ENCODE measurements around the gene KYNU. TPM values are rescaled to one million over a fixed set of nuclear protein-coding genes. Genes with fewer than 3 reads are reported as not detected.
"Not testable (repeated sequence)": the region's sequence is repeated elsewhere in the genome, so short reads cannot be mapped to it uniquely, and the experiment has no call there.

KYNU gene
- polyA plus RNA-seq, 1 donor from 2014 or later, result 59.5 TPM

DNA sequence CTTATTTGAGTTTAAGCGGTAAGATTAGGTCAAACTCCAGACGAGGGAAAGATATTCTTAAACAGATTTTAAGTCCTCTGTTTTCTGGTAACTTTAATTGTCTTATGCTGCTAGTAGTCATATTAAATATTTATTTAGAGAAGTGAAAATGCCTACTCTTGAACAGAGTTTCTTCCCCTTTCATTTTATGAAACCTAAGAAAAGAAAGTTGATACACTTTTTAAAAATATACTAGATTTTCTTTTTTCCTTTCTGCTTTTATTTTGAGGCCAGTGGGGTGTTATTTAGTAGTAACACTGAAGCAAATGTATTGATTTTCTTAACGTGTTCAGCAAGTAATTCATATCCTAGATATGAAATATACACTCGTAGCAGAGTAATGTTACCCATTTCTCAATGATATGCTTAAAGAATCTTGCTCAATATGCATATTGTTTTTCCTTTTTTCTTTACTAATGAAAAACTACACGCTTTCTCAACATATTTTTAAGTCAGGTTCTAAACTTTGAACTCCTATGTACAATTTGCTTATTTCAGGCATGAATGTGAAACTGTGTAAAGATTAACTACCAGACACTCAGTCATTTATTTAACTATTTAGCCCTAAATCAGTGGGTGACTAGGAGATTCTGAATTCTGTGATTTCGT is 691 bp downstream of the KYNU start:
- H3K36me3 Mint-ChIP-seq, result peaks cover 16% of the 10 kb centered on the region
- no peaks in the 10 kb centered on the region for H3K9me3 Mint-ChIP-seq
- no peaks in the 10 kb centered on the region for H3K27me3 Mint-ChIP-seq
- peak overlapping the region; percentile 89 to 98 (median 97) for H3K27ac Mint-ChIP-seq
- H3K4me3 Mint-ChIP-seq, result peak overlapping the region; percentile 90 to 97 (median 94)
- peaks cover 48 to 68% (median 61%) of the 10 kb centered on the region in 3 donors for H3K4me1 Mint-ChIP-seq

DNA sequence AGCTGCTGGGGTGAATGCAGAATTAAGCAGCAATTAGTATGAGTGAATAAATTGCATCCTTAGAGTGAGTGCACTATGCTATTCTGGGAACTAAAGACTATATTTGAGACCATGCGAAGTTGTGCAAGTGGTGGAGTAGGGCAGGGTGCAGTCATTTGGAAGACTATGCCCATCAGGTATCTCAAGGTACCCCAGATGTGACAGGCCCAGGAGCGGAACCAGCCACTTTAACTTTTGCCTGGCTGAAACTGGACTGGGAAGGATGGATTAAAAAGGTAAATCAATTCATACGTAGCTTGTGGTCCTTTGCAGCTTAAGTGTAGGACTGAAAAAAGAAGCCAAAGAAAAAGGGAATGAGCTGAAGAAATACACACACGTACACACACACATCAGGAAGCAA is 1.7 kb downstream of the KYNU start:
- Mint-ChIP-seq H3K4me3 (peak overlapping the region; percentile 78 to 98 (median 90)), H3K9me3 (no peaks in the 10 kb centered on the region), H3K27ac (peak overlapping the region; percentile 32 to 89 (median 63)), H3K4me1 (peaks cover 45 to 66% (median 57%) of the 10 kb centered on the region in 3 donors), H3K27me3 (no peaks in the 10 kb centered on the region), H3K36me3 (peaks cover 20% of the 10 kb centered on the region)

DNA sequence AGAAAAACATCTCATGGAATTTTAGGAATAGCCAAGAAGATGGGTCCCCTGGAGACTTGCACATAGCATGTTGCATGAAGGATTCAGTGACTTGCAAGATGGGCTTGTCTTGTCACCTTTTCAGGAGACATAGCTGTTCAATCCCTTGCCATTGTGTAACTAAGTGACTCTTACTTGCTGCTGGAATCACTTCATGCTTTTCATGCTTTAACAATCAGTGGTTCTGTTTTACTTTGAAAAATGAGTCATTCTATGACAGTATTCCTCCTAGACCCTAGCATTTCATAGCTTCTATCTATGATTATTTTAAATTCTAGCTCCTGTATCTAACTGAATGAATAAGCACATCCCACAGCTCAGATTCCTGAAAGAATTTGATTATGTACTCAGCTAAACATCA is 2.8 kb downstream of the KYNU start:
- no peaks in the 10 kb centered on the region for H3K9me3 Mint-ChIP-seq
- H3K4me3 Mint-ChIP-seq, result peak overlapping the region; percentile 78 to 98 (median 90)
- peaks cover 44 to 59% (median 53%) of the 10 kb centered on the region in 3 donors for H3K4me1 Mint-ChIP-seq
- H3K27ac Mint-ChIP-seq, result peak overlapping the region in 2 of 3 donors; percentile 55 to 63
- H3K27me3 Mint-ChIP-seq, result no peaks in the 10 kb centered on the region
- H3K36me3 Mint-ChIP-seq, result peaks cover 20% of the 10 kb centered on the region

DNA sequence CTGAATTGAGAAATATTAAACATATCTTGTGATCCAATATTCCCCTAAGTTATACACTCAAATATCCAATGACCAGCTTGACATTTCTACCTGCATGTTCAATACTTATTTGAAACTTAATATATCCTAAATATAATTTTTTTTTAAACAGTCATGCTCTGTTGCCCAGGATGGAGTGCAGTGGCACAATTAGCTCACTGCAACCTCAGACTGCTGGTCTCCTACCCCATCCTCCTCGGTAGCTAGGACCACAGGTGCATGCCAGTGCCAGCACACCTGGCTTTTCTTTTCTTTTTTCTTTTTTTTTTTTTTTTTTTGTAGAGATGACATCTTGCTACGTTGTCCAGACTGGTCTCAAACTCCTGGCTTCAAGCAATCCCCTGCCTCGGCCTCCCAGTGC is 4.2 kb downstream of the KYNU start:
- H3K4me1 Mint-ChIP-seq, result peaks cover 44 to 58% (median 46%) of the 10 kb centered on the region in 3 donors

DNA sequence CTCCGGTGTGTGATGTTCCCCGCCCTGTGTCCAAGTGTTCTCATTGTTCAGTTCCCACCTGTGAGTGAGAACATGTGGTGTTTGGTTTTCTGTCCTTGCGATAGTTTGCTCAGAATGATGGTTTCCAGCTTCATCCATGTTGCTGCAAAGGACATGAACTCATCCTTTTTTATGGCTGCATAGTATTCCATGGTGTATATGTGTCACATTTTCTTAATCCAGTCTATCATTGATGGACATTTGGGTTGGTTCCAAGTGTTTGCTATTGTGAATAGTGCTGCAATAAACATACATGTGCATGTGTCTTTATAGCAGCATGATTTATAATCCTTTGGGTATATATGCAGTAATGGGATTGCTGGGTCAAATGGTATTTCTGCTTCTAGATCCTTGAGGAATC is 5.0 kb downstream of the KYNU start:
- H3K4me1 Mint-ChIP-seq, result peaks cover 39 to 52% (median 41%) of the 10 kb centered on the region in 3 donors
- H3K4me3 Mint-ChIP-seq, result peak overlapping the region in 1 of 4 donors; percentile 68

More for the DNA sequence above, 4.2 kb downstream of the KYNU start:
- H3K9me3 Mint-ChIP-seq, result no peaks in the 10 kb centered on the region
- peaks cover 24% of the 10 kb centered on the region for H3K36me3 Mint-ChIP-seq
- H3K27me3 Mint-ChIP-seq, result no peaks in the 10 kb centered on the region
- peak overlapping the region; percentile 2 to 66 (median 55) for H3K27ac Mint-ChIP-seq
- H3K4me3 Mint-ChIP-seq, result peak overlapping the region in 3 of 4 donors; percentile 13 to 94 (median 70)

DNA sequence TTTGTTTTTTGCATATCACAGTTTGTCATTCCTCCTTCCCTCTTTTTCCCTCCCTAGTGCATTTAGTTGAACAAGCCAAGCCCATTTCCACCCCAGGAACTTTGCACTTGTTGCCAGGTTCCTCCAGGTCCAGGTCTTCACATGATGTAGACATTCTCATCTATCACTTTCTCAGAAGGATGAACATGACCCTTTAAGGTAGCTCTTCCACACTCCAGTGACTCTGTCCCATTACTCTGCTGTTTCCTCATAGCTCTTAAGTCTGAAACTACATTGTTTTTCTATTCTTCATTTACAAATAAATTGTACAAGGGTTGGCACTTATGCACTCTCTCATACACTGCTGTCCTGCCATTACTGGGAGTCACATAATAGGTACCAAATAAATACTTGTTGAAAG is 6.1 kb downstream of the KYNU start:
- H3K9me3 Mint-ChIP-seq, result no peaks in the 10 kb centered on the region
- H3K4me1 Mint-ChIP-seq, result peaks cover 41 to 54% (median 45%) of the 10 kb centered on the region in 3 donors
- H3K27ac Mint-ChIP-seq, result peak overlapping the region in 2 of 3 donors; percentile 6 to 68
- H3K4me3 Mint-ChIP-seq, result peak overlapping the region in 3 of 4 donors; percentile 39 to 58 (median 54)
- H3K27me3 Mint-ChIP-seq, result no peaks in the 10 kb centered on the region
- H3K36me3 Mint-ChIP-seq, result peaks cover 27% of the 10 kb centered on the region

More for the DNA sequence above, 5.0 kb downstream of the KYNU start:
- H3K9me3 Mint-ChIP-seq, H3K27me3 Mint-ChIP-seq: not testable (repeated sequence)
- Mint-ChIP-seq H3K27ac (peak overlapping the region in 1 of 3 donors; percentile 66), H3K36me3 (peaks cover 25% of the 10 kb centered on the region)

- peak overlapping the region in 1 of 3 donors; percentile 90 for H3K27ac Mint-ChIP-seq
- H3K36me3 Mint-ChIP-seq, result peaks cover 30% of the 10 kb centered on the region
- H3K9me3 Mint-ChIP-seq, result no peaks in the 10 kb centered on the region
- peaks cover 41 to 51% (median 48%) of the 10 kb centered on the region in 3 donors for H3K4me1 Mint-ChIP-seq
- H3K27me3 Mint-ChIP-seq, result no peaks in the 10 kb centered on the region
- no peak overlapping the region for H3K4me3 Mint-ChIP-seq
Observed at GRCh38 chr2:142885543-142885942, 8.1 kb downstream of the KYNU start.

- Mint-ChIP-seq H3K36me3 (peaks cover 23% of the 10 kb centered on the region), H3K27me3 (no peaks in the 10 kb centered on the region), H3K4me1 (peaks cover 39 to 63% (median 55%) of the 10 kb centered on the region in 3 donors), H3K4me3 (peak overlapping the region; percentile 5 to 78 (median 40)), H3K27ac (peak overlapping the region; percentile 92 to 98 (median 96)), H3K9me3 (no peaks in the 10 kb centered on the region)
Observed at GRCh38 chr2:142892715-142893114, 15.3 kb downstream of the KYNU start.

GRCh38 chr2:142893241-142893640 is 15.8 kb downstream of the KYNU start:
- H3K9me3 Mint-ChIP-seq, result no peaks in the 10 kb centered on the region
- peak overlapping the region; percentile 5 to 78 (median 40) for H3K4me3 Mint-ChIP-seq
- no peaks in the 10 kb centered on the region for H3K27me3 Mint-ChIP-seq
- peaks cover 39 to 68% (median 60%) of the 10 kb centered on the region in 3 donors for H3K4me1 Mint-ChIP-seq
- H3K27ac Mint-ChIP-seq, result peak overlapping the region; percentile 92 to 98 (median 96)
- peaks cover 24% of the 10 kb centered on the region for H3K36me3 Mint-ChIP-seq

- Mint-ChIP-seq H3K4me1 (peaks cover 42 to 56% (median 55%) of the 10 kb centered on the region in 3 donors), H3K4me3 (no peak overlapping the region), H3K27me3 (no peaks in the 10 kb centered on the region), H3K36me3 (peaks cover 27% of the 10 kb centered on the region), H3K27ac (no peak overlapping the region), H3K9me3 (no peaks in the 10 kb centered on the region)
Observed at GRCh38 chr2:142897807-142898206, 20.3 kb downstream of the KYNU start.

GRCh38 chr2:142900327-142900726 is 22.9 kb downstream of the KYNU start:
- not testable (repeated sequence) for H3K27me3 Mint-ChIP-seq, H3K4me3 Mint-ChIP-seq, H3K27ac Mint-ChIP-seq, H3K9me3 Mint-ChIP-seq
- peaks cover 44 to 55% (median 55%) of the 10 kb centered on the region in 3 donors for H3K4me1 Mint-ChIP-seq
- peaks cover 19% of the 10 kb centered on the region for H3K36me3 Mint-ChIP-seq

DNA sequence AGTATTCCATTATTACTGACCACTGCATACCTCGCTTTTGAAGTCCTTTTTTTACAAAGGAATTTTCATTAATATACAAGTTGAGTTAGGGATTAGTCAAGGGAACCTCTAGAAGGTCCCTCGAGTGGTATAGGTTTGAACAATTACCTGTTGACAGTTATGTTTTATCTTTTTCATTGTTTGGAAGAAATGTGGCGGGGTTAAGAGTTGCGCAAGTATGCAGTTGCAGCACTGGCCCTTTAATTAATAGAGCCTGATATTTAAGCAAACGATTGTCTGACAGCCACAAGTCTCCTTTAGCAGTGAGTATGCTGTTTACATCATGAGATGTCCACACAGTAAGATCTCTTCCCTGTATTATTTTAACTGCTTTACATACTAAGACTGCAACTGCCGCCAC is 24.3 kb downstream of the KYNU start:
- Mint-ChIP-seq H3K9me3 (no peaks in the 10 kb centered on the region), H3K27me3 (no peaks in the 10 kb centered on the region), H3K36me3 (peaks cover 15% of the 10 kb centered on the region), H3K4me3 (no peak overlapping the region), H3K27ac (peak overlapping the region in 1 of 3 donors; percentile 24), H3K4me1 (peaks cover 48 to 50% (median 50%) of the 10 kb centered on the region in 3 donors)

GRCh38 chr2:142903726-142904125 is 26.3 kb downstream of the KYNU start:
- peaks cover 17% of the 10 kb centered on the region for H3K36me3 Mint-ChIP-seq
- H3K27ac Mint-ChIP-seq, H3K4me3 Mint-ChIP-seq, H3K9me3 Mint-ChIP-seq, H3K27me3 Mint-ChIP-seq: not testable (repeated sequence)
- H3K4me1 Mint-ChIP-seq, result peaks cover 45 to 53% (median 48%) of the 10 kb centered on the region in 3 donors

GRCh38 chr2:142907653-142908052 is 30.2 kb downstream of the KYNU start:
- peaks cover 0 to 4% (median 3%) of the 10 kb centered on the region in 3 donors for H3K9me3 Mint-ChIP-seq
- H3K27me3 Mint-ChIP-seq, result no peaks in the 10 kb centered on the region
- H3K4me3 Mint-ChIP-seq, result peak overlapping the region in 1 of 4 donors; percentile 43
- H3K4me1 Mint-ChIP-seq, result peaks cover 36 to 48% (median 46%) of the 10 kb centered on the region in 3 donors
- peaks cover 7% of the 10 kb centered on the region for H3K36me3 Mint-ChIP-seq
- H3K27ac Mint-ChIP-seq, result peak overlapping the region in 2 of 3 donors; percentile 57 to 74

DNA sequence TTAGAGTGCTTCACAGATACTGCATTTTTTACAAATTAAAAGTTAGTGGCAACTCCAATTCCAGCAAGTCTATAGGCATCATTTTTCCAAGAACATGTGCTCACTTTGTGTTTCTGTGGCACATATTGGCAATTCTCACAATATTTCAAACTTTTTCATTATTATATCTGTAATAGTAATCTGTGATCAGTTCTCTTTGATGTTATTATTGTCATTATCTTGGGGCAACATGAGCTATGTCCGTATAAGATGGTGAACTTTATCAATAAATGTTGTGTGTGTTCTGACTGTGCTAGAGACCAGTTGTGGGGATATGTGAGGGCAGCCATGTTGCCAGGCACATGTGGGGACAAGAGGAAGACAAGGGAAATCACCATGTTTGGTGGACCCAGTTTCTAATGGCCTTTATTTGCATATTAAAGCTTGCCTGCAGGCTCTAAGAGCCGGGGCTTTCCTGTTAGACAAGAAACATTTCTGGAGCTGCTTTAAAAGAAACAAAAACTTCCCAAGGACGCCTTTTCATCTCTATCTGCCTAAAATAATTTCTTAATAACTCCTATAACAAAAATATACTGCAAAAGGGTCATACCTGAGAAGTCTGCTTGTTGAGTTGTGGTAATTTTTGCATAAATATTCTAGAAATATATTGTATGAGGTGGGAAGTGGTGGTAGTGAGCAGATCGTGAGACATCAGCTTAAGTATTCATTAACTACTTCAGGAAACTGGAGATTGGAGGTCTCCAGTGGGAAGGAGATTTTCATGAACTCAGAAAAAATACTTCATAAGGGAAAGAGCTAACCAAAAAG is 37.2 kb downstream of the KYNU start:
- Mint-ChIP-seq H3K4me1 (peaks cover 27 to 49% (median 40%) of the 10 kb centered on the region in 3 donors), H3K4me3 (peak overlapping the region in 3 of 4 donors; percentile 54 to 89 (median 56)), H3K36me3 (peaks cover 3% of the 10 kb centered on the region), H3K27ac (peak overlapping the region; percentile 1 to 97 (median 91)), H3K27me3 (no peaks in the 10 kb centered on the region), H3K9me3 (peaks cover 3 to 6% (median 4%) of the 10 kb centered on the region in 3 donors)

Measured in IgD-negative memory B cell (primary cell).